NCI-H2029 treated with DMSO at 0.1 percent for 48 hours (cell line): ENCODE measurements around the gene PCDH9.
"Not testable (repeated sequence)": the region's sequence is repeated elsewhere in the genome, so short reads cannot be mapped to it uniquely, and the experiment has no call there.

Experiments
- DNase-seq: peaks from one replicate; lab custom pipeline; 2025; lab: John Stamatoyannopoulos, UW

The PCDH9 gene

DNA sequence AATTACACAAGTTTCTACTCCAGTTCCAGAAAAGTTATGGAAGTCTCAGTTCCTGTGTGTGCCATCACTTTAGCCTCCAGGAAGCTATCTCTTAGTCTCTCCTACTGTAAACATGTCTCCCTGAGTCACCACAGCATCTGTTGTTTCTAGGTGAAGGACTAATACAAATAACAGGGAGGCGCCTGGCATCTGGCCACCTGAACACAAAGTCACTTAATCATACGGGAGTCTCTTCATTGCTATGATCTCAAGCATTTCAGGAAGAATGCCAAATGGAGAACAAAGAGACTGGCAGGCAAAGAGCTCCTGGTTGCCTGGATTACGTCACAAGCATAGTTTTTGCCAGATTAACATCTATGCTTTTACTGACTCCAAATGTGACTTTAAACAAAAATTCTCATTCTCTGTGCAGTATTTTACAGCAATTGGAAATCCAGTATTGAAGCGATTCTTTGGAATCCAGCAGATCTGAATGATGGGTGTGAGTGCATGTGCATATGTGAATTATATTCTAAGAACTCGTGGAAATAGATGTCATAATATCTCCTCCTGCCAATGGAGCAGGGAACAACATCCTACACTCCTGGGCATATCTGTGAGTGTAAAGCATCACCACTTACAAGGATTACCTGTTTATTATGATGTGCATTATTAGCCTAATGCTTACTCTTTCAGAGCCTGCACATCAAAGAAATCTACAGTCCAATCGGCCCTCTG is 572.8 kb downstream of the PCDH9 start:
- DNase-seq: peak; percentile 92

DNA sequence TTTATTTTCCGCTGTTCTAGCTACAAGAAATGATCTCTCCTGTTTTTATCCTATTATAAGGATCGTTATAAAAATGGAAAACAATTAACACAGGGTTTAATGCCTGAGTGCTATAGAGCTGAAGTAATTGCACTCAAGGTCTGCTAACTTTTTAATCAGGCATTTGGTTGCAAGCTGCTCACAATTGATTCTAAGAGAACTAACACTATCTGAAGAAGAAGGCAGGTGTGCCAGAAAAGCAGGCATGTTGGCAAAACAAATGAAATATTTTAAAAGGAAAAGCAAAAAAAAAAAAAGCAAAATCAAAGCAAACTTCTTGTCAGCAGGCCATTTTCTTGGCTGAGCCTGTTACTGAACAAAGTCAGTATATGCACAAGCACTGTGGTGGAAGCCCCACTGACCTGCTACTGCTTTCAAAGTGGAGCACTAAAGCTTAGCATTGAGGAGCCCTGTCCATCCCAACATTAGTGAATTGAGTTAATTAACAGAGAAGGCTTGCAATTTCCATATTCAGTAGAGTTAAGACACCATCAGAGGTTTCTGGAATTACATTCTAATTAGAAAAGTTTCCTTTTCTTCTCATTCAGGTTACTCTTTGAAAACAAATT is 574.2 kb downstream of the PCDH9 start:
- DNase-seq: no peak

DNA sequence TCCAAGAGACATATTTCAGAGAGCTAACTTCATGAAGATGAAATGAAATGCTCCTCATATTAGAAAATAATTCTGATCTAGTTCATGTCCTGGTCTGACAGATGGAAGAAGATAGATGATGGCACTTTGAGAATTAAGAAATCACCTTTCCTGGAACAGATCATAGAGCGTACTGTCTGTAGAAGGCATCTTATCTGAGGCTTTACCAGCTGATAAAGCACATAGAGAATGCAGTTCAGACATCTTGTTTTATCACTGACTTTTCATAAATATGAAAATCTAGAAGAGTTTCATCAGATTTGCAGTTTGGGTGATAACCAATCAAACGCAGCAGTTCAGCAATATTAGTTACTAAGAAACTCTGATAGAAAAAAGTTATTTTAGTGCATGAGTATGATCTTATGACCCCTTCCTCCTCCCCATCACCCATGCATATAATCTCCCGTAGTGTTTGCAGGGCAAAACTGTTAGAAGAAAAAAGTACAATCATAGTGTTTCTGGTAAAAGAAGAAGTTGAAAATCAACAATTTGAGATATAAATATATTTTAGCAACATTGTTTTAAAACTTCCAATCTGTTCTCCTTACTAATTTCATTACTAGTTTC is 585.2 kb downstream of the PCDH9 start:
- DNase-seq: no peak

DNA sequence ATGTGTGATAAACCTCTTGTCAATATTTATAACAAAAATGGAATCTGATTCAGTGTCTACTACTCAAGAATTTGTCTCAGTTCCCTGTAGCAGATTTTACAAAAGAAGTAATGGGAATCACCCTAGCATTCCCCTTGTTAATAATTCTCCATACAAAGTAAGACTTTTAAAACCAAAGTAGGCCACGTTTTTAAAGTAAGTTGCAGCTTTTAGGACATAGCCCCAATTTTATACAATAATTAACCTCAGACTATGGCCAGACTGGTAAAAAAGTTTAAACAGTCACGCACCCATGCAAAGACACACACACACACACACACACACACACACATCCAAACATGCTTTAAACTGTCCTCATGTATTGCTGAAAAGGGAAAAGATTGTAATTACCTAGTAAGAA is 589.9 kb downstream of the PCDH9 start:
- DNase-seq: no peak

DNA sequence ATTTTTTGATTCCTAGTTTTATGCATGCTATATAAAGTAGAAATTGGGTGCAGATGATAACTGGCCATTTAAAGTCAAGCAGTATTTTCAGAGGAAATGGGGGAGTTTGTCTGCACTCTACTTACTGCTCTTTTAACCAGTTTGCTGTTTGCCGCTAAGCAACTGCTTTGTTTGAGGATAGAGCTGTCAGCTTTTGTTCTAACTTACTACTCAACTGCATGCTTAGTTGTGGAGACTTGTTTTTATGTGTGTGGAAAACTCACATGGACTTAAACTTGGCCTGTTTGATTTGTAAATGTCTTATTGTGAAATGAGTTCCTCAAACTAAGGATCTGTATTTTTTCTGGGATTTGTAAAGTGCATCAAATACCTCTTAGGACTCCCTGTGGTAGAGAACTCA is 591.1 kb downstream of the PCDH9 start:
- DNase-seq: no peak

DNA sequence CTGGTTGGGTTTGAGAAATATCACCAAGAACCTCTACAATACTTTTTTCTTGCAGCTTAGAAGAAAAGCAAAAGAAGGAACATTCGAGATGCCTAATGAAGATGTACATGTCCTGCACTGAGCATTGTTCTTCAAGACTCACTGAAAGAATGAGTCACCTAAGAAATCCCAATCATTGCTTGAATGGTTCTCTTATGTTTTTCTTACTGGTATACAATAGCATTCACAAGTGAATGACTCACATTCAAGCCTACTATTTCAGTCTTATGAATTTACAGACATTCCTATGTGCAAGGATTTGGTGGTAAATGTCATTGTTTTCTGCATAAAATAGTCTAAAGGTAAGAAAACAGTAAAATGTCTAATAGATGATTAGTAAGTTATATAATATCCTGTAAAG is 594.6 kb downstream of the PCDH9 start:
- DNase-seq: no peak

DNA sequence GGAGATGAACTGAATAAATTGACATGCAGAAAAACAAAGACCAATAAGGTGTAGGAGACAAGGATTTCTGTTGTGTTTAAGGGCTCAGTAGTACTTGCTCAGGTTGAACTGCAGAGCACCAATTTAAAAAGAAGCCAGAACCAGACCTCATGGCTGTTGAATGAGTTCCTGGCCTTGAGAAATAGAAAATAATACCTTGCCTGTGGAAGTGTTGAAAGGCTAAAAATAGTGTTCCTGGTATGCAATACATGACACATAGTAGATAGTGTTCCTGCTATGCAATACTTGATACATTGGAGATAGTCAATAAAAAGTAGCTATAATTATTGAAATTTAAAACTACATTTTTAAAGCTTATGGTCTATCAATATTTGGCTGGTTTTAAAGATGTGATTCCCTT is 595.8 kb downstream of the PCDH9 start:
- DNase-seq: no peak

DNA sequence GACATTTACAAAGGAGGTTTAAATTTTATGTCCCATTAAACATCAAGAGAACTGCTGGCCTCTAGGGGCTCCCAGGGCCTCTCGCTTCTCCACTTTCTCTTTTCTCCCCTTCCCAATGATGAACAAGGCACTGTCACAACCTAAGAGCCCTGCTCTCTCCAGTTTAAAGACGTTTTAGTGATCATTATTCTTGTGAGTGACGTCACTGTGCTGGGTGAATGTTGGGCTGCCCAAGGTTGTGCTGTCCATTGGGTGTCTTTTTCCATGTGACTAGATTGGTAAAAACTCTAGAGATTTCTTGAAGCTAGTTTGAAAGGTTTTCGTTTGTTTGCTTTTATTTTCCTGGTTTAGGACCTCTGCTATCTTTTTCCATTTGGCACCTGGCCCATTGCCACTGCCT is 602.6 kb downstream of the PCDH9 start:
- no peak for DNase-seq

DNA sequence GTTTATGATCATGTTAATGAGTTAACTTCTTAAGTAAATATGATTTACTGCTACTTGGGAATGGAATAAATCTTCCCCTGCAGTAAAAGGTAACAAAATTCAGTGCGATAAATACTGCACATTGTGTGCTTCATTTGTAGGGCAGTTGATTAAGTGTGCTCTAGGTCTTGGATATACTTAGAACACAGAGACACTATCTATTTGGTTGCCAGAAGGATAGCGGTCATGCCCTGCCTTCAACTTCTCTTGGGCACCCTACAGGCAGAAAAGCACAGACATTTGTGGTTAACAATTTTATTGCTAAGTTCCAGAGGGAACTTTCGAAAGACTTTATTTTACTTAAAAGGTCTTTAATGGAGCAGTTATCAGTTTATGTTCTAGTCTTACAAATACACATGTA is 605.8 kb downstream of the PCDH9 start:
- no peak for DNase-seq

DNA sequence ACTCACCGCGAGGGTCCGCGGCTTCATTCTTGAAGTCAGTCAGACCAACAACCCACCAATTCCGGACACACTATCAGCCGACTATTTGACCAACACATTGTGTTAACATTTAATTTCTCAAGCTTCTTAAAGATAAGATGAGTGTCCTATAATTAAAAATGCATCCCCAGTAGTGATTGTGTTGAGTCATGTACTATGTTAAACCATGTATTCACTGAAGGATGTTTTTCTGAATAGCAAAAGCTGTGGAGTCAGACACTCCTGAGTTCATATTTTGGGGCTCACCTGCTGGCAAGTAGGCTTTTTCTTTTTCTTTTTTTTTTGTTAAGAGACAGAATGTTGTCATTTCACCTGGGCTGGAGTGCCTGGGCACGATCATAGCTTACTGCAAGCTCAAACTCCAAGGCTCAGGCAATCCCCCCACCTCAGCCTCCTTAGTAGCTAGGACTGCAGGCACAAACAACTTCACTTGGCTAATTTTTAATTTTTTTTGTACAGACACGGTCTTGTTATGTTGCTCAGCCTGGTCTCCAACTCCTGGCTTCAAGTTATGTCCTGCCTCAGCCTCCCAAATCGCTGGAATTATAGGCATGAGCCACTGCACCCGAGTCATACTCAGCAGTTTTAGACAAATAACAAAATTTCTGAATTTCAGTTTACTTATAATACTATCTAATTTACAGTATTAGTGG is 606.9 kb downstream of the PCDH9 start:
- DNase-seq: no peak

DNA sequence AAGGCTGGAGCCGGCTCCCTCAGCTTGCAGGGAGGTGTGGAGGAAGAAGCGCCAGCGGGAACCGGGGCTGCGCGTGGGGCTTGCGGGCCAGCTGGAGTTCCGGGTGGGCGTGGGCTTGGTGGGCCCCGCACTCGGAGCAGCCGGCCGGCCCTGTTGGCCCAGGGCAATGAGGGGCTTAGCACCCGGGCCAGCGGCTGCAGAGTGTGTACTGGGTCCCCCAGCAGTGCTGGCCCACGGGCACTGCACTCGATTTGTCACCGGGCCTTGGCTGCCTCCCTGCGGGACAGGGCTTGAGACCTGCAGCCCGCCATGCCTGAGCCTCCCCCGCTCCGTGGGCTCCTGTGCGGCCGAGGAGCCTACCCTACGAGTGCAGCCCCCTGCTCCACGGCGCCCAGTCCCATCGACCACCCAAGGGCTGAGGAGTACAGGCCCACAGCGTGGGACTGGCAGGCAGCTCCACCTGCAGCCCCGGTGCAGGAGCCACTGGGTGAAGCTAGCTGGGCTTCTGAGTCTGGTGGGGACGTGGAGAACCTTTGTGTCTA is 608.2 kb downstream of the PCDH9 start:
- DNase-seq: not testable (repeated sequence)

DNA sequence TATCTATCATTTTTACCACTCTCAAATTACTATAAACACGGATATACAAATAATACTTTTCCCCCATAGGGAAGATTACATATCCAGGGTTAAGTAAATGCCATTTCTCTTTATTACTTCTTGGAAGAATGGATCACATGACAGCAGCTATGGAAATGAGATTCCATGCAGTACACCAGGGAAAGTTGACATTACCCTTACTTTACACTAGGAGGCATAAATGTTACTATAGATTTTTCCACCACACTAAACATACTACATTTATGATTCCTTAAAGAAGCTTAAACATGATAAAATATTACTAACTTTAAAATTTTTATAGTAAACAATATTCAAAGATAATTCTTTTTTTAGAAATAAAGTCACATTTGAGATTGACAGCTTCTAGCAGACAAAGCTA is 611.4 kb downstream of the PCDH9 start:
- DNase-seq: no peak

DNA sequence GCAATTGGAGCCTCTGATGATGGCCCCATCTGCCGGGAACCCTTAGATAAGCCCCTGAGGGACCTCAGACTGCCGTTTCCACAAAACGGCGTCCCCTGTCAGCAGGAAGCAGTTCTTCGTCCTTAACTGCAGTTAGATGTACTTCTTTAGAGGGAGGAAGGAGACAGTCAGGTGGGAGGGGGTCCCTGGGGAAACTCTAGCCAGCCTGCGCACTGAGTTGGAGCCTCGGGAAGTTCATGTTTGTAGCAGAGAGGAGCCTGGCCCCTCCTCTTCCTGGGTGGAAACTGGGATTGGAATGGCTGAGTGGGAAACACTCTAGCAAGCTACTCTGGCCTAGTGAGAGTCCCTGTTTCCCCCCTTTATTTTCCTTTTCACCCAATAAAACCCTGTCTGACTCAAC is 612.4 kb downstream of the PCDH9 start:
- no peak for DNase-seq

DNA sequence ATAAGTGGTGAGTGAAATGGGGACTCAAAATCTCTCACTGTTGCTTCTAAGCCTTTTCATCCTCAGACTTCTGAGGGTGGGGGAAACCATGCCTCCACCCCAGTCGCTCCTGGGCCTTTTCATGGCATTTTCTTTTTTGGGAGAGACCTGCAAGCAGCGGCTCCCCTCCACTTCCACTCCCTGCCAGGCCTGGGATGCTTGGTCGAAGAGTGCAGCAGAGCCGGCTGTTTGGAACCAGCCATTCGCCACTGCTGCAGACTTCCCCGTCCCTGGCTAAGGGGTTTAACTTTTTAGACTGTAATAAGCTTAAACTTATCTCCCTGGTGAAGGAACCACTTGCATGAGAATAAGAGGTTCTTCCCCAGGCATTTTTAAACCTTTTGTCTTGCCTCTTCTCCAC is 617.2 kb downstream of the PCDH9 start:
- DNase-seq: no peak

DNA sequence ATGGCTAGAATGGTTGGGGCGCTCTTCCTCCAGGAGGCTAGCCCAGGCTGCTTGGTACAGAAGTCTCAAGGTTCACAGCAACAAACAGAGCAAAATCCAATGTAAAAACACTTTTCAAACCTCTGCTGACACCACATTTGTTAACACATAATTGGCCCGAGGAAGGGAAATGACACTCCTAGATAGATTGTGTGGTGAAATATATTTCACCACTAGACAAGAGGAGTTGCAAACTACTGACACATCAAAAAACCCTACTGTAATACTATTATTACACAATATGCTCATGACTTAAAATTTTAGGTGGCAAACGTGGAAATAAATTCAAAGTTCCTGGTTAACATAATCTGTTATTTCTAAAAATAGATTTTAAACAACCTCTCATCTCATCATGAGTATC is 643.6 kb downstream of the PCDH9 start:
- no peak for DNase-seq

DNA sequence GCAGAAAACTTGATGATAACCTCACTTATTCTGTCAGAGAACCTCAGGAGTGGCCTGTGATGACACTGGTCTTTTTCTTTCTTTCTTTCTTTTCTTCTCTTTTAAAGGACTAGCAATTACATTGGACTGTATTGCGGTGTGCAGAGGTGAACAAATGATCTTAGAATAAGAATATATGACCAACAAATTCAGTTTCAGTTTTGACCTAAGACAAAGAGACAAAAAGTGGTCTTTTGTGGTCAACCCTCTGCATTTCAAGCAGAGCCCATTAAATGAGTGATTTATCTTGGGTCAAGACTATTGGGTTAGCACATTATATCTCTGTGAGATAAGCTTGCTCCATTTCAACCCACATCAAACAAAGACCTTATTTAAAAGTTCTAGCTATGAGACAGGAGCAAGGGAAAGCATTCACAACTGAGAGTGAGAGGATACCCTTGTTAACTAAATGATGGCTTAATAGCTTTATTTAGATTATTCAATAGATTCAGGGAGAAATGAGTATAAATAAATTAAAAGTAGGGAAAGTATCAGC is 644.4 kb downstream of the PCDH9 start:
- DNase-seq: no peak

DNA sequence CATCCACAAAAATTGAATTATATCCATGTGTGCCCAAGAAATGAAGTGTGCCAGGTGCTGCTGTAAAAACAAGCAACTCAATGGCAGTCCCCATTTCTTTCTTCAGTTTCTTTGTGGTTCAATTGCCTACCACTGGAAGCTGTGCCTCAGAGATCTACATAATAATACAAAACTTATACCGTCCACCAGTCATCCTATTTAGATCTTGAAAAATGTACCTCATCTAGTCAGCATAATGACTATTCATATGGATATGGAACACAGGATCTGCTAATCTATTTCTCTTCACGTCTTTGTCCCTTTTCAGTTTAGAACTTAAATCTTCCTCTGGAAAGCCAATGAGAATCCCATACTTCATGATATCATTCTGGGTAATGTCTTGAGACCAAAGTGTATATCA is 648.5 kb downstream of the PCDH9 start:
- DNase-seq: no peak

DNA sequence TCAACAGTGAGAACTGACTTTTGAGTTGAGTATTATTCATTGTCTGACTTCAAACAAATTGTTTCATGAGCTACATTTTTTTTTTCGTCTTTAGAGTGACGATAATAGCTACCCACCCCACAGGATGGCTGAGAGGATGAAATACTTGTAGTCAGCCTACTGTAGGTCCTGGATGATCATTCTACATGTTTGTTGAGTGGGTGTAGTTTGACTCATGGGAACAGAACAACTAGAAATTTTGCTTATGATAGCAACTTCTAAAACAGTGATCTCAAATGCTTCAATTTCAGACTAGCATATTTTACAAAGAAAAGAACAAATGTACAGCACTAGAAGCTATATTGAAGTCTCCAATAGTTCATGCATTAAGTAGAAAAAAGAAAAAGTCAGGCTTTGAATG is 651.8 kb downstream of the PCDH9 start:
- no peak for DNase-seq

DNA sequence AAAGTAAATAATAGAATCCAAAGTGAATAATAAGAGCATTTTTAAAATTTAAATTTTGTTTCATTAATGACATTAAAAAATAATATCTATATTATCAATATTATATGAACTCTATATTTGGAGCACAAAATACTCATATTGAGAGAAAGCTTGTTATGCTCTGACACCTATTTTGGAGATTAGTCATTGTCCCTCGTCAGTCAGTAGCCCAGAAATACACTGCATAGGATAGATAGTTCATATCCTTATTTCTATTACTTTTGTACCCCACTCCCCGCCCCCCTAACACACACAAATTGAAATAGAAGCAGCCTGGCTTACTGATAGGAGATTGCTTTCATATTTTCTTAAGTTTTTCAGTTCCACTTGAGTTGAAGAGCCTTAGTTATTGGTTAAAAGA is 652.8 kb downstream of the PCDH9 start:
- DNase-seq: no peak

DNA sequence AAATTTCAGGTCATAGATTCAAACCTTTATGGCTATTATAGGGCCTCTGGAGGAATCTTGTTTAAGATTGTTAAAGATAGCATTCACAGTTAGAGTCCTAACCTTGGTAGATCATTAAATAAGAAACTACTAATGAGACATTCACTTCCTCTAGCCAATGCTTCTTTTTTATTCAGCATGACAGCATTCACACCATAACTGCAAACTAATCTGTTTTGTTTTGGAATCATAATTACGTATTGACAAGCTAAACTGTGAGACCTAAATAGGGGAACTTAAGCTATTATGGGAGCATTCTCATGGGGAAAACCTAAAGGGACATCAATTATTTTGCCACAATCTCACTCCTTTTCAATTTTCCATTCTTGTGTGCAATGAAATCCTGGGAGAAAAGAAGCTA is 653.8 kb downstream of the PCDH9 start:
- no peak for DNase-seq

DNA sequence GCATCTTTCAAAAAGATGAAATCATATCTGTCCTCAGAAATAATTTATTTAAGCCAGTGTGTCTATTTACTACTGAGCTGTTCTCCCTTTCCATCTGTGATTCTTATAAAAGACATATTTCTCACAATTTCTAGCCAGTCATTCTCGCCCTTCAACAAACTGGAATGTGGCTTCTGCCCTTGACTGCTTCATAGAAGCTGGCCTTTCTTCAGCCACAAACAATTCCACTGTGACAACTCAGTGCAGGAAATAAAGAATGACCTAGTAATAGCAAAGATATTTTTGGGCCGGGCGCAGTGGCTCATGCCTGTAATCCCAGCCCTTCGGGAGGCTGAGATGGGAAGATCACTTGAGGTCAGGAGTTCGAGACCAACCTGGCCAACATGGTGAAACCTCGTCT is 655.5 kb downstream of the PCDH9 start:
- no peak for DNase-seq

DNA sequence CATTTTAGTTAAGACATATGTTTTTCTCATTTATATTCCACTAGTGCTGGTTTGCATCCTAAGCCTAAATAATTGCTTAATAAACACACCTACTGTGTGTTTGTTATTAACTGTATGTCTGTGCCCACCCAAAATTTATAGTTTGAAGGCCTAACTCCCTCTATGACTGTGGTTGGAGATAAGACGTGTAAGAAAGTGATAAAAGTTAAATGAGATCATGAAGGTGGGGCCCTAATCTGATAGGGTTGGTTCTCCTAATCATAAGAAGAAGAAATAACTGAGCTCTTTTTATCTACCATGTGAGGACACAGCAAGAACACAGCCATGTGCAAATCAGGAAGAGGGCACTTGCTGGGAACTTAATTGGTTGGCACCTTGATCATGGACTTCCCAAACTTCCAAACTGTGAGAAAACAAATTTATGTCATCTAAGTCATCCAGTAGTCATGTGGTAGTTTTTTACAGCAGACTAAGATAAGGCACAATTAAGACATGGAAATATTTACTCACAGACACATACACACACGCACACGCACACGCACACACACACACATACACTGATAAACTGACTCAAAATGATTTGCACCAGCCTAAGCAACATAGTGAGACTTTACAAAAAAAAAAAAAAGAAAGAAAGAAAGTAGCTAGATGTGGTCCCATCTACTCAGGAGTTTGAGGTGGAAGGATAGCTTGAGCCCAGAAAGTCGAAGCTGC is 662.1 kb downstream of the PCDH9 start:
- DNase-seq: no peak
